Muscle layer of colon (tissue), 2 donors: Measurements from ENCODE around the gene RHBDL3.

Experiments used
- H3K27ac ChIP-seq: one replicate; pipeline ENCODE4 v1.7.0; 2013; ENCODE audit warnings: low read depth, mild to moderate bottlenecking, low read length, moderate library complexity
- H3K27me3 ChIP-seq, 2 donors: one replicate each; pipeline ENCODE4 v1.7.0; 2013; ENCODE audit warnings: low read length in 2 of 2, mild to moderate bottlenecking in 2 of 2; ENCODE audit not compliant: insufficient read depth in 2 of 2, control insufficient read depth in 1 of 2
- H3K36me3 ChIP-seq: one replicate; pipeline ENCODE4 v1.7.0; 2013; ENCODE audit warnings: mild to moderate bottlenecking, low read length; ENCODE audit not compliant: insufficient read depth
- H3K4me1 ChIP-seq: one replicate; pipeline ENCODE4 v1.7.0; 2013; ENCODE audit warnings: mild to moderate bottlenecking, low read length; ENCODE audit not compliant: insufficient read depth
- H3K4me3 ChIP-seq, 2 donors: one replicate each; pipeline ENCODE4 v1.7.0; 2013; ENCODE audit warnings: low read length in 2 of 2, low read depth in 1 of 2, mild to moderate bottlenecking in 1 of 2, moderate library complexity in 1 of 2
- H3K9ac ChIP-seq: one replicate; pipeline ENCODE4 v1.7.0; 2013; ENCODE audit warnings: low read length
- H3K9me3 ChIP-seq: one replicate; pipeline ENCODE4 v1.7.0; 2013; ENCODE audit warnings: mild to moderate bottlenecking, low read length
- donor health status: abdominal sarcoma.
- donor health status: Adenocarcinoma of cecum.

RHBDL3 gene

DNA sequence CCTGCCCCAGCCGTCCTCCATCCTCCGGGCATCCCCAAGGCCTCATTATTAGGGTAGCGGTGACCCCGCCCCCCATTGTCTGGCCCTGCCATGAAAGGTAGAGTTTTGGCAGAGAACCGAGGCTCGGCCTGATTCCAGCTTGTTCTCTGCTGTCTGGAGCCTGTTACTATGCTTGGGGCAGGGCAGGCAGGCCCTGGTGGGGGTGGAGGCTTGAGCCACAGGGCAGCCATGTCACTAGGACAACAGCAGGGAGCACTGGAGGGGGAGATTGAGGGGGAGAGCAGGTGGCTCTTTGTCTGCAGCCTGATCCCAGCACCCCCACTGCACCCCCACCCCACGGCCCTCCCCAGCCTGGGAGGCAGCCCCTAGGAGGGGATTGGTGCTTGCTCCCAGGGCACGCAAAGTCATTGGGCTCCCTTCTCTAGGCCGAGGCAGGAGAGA, 15.4 kb downstream of the RHBDL3 start:
- Histone ChIP-seq H3K36me3 (no peaks in the 10 kb centered on the region), H3K27me3 (peaks cover 0 to 7% of the 10 kb centered on the region in 2 donors), H3K9ac (no peak overlapping the region), H3K4me1 (no peaks in the 10 kb centered on the region), H3K4me3 (no peak overlapping the region), H3K27ac (no peak overlapping the region), H3K9me3 (no peaks in the 10 kb centered on the region)

DNA sequence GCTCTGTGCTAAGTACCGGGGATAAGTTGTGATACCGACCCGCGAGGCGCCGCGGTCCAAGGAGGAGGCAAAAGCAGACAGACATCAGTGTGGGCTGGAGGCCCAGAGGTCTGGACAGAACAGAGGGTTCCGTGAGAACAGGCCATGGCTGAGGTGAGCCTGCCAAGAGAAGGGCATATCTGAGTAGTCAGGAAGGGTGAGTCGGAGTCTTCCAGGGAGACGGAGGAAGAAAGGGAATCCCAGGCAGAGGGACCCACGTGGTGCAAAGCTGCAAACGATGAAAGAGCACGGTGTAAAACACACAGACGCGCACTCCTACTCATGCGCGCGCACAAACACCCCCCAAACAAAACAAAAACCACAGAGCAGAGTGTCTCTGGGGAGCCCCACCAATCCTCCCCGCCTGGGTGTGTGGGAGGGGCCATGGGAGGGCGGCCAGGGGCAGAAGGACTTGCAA, 18.1 kb downstream of the RHBDL3 start:
- no peaks in the 10 kb centered on the region for H3K36me3 ChIP-seq
- peaks cover 0 to 7% of the 10 kb centered on the region in 2 donors for H3K27me3 ChIP-seq
- no peak overlapping the region for H3K9ac ChIP-seq
- no peak overlapping the region for H3K27ac ChIP-seq
- no peaks in the 10 kb centered on the region for H3K9me3 ChIP-seq
- H3K4me1 ChIP-seq = no peaks in the 10 kb centered on the region
- H3K4me3 ChIP-seq = no peak overlapping the region

DNA sequence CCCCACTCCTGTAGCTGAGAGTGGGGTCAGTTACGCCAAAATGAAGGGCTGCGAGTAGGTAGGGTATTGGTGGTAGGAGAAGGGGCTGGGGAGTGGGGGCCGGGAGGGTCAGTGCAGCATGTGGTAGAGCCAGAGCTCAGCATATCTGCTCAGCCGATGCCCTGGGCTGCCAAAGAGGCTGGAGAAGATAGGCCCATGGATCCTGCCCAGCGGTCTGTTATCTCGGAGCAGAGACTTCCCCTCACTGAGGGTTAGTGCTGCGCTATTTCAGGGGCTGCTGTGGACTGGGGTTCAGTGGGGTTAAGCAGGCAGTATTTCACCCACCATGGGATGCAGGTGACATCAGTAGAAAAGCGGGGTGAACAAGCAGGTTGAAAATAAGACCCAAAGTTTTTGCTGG, 19.7 kb downstream of the RHBDL3 start:
- H3K27me3 ChIP-seq = peaks cover 0 to 7% of the 10 kb centered on the region in 2 donors
- no peak overlapping the region for H3K9ac ChIP-seq
- H3K36me3 ChIP-seq = no peaks in the 10 kb centered on the region
- H3K27ac ChIP-seq = no peak overlapping the region
- no peaks in the 10 kb centered on the region for H3K9me3 ChIP-seq
- H3K4me3 ChIP-seq = no peak overlapping the region
- H3K4me1 ChIP-seq = no peaks in the 10 kb centered on the region

DNA sequence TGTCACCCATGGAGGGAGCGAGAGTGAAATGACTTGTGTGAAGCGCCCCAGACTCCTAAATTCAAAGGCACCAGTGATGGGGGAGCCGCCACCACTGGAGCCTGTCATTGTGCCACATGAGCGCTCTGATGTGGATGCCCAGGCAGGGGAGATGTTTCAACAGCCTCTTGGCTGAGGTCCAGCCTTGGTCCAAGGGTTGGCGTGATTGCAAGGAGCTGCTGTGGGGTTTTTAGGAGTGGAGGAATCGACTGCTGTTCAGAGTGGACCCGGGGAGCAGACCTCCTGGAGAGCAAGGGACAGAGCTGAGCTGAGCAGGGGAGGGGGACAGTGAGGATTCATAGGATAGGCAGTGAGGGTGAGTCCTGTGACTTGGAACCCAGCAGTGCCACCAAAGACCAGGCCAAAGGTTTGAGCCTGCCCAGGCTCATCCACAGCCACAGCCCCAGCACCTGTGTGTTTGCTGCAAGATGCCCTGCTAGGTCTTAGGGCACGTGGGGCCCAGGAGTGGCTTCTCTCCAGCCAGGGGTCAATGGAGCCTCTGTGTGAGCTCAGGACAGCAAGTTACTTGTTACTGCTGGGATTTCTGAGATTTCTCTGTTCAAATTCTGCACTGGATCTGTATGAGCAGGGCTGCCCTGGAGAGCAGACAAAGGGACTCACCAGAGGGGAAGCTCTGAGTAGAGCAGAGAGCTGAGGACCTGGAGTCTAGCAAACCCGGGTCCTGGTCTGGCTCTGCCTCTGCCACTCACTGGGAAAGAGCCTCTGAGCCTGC, 20.3 kb downstream of the RHBDL3 start:
- Histone ChIP-seq H3K27ac (no peak overlapping the region), H3K4me1 (no peaks in the 10 kb centered on the region), H3K9me3 (no peaks in the 10 kb centered on the region), H3K36me3 (no peaks in the 10 kb centered on the region), H3K4me3 (no peak overlapping the region), H3K27me3 (peaks cover 0 to 7% of the 10 kb centered on the region in 2 donors), H3K9ac (no peak overlapping the region)

DNA sequence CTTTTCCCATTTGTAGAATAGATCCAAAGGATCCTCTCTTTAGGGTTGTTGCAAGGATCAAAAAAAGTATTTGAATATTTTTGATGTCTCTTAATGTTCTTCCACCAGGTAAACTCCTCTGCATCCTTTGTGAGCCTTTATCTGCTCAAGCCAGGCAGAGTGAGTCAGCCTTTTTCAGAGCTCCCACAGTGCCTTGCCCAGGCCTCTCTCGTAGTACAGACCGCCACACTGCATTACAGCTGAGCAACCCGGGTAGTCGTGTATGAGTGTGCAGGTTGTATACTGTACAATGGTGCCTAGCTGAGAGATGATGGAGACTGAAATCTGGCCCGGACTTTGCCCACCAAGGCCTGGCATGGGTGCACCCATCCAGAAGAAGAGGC, 20.9 kb downstream of the RHBDL3 start:
- Histone ChIP-seq H3K9me3 (no peaks in the 10 kb centered on the region), H3K36me3 (no peaks in the 10 kb centered on the region), H3K27ac (no peak overlapping the region), H3K9ac (no peak overlapping the region), H3K27me3 (peaks cover 0 to 7% of the 10 kb centered on the region in 2 donors), H3K4me1 (no peaks in the 10 kb centered on the region), H3K4me3 (no peak overlapping the region)

DNA sequence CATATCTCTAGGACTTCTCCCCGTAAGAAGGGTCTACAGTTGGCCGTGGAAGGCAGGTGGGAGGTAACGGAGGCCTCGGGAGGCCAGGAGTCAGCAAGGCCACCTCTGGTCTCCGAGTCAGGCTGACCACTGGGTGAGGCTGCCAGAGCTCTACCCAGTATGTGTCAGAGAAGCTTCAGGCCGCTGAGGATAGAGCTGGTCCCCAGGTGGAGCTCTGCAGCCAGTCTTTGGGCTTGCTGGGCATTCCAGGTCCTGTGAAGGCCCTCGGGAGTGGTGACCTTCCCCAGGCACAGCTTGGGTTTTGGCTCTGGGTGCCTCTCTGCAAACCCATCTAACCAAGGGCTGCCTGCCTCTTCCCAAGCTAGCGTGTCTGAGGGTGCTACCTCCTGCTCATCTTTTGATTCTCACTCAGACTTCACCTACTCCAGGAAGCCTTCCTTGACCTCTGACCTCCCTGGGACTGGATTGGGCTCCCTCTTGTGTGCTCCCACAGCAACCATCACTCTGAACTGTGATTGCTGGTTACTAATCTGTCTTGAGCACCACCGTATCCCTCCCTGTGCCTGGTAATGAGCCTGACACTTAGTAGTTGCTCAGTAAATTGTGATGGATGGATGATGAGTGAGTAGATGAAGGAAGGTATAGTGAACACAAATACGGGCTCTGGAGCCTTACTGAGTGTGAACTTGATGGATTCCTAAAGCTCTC, 22.3 kb downstream of the RHBDL3 start:
- Histone ChIP-seq H3K9ac (no peak overlapping the region), H3K4me3 (no peak overlapping the region), H3K36me3 (no peaks in the 10 kb centered on the region), H3K9me3 (no peaks in the 10 kb centered on the region), H3K4me1 (no peaks in the 10 kb centered on the region), H3K27ac (no peak overlapping the region), H3K27me3 (peaks cover 0 to 7% of the 10 kb centered on the region in 2 donors)

DNA sequence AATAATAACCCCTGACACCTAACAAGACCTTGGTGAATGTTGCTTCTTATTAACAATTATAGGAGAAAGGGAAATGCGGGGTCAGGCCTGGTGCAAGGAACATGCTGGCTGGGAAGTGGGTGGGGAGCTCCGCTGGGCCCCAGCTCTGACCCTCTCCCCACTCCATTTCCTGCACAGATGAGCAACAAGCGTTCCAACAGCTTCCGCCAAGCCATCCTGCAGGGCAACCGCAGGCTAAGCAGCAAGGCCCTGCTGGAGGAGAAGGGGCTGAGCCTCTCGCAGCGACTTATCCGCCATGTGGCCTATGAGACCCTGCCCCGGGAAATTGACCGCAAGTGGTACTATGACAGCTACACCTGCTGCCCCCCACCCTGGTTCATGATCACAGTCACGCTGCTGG, 23.0 kb downstream of the RHBDL3 start:
- no peak overlapping the region for H3K4me3 ChIP-seq

DNA sequence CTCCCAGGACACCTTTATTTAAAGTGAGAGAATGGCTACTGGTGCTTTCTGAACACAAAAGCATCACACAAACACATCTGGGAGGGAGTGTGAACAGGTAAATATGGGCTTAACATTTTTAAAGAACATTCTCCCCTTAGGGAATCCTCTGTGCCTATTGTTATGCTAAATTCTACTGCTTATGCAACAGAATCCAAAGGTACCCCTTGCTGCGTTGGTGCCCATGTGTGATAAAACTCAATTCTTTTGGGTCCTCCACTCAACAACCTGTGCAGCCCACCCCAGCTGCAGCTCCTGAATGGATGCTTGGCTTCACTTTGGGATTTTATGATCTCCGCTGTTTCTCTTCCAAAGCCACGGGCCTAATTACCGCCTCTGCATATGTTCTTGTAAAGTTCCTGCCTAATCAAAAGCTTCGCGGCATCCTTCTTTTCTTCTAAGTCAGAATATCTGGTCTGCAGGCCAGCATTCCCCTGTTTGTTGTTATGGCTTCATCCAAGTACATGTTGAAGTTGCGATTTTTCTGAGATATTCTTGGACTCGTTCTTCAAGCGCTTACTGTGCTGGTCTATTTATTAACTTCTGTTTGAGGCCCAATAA, 23.9 kb downstream of the RHBDL3 start:
- no peaks in the 10 kb centered on the region for H3K27me3 ChIP-seq
- H3K36me3 ChIP-seq = no peaks in the 10 kb centered on the region
- no peaks in the 10 kb centered on the region for H3K9me3 ChIP-seq
- no peak overlapping the region for H3K27ac ChIP-seq
- no peak overlapping the region for H3K9ac ChIP-seq
- no peak overlapping the region for H3K4me3 ChIP-seq
- H3K4me1 ChIP-seq = no peaks in the 10 kb centered on the region

More for the DNA sequence above, 23.0 kb downstream of the RHBDL3 start:
- no peak overlapping the region for H3K9ac ChIP-seq
- no peak overlapping the region for H3K27ac ChIP-seq
- H3K36me3 ChIP-seq = no peaks in the 10 kb centered on the region
- H3K9me3 ChIP-seq = no peaks in the 10 kb centered on the region
- H3K4me1 ChIP-seq = no peaks in the 10 kb centered on the region
- H3K27me3 ChIP-seq = peaks cover 0 to 7% of the 10 kb centered on the region in 2 donors

DNA sequence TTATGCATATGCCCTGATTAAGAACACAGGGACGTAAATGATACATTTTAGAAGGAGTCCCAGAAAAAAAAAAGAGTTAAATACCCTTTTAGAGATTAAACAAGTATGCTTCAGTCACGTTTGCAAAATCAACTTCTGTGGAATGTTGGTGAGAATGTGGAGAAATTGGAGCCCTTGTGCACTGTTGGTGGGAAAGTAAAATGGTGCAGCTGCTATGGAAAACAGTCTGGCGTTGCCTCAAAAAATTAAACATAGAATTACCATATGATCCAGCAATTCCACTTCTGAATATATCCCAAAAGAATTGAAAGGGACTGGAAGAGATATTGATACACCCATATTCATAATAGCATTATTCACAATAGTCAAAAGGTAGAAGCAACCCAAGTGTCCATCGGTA, 26.5 kb downstream of the RHBDL3 start:
- Histone ChIP-seq H3K36me3 (no peaks in the 10 kb centered on the region), H3K4me3 (no peak overlapping the region), H3K9ac (no peak overlapping the region), H3K9me3 (no peaks in the 10 kb centered on the region), H3K4me1 (no peaks in the 10 kb centered on the region), H3K27ac (no peak overlapping the region), H3K27me3 (no peaks in the 10 kb centered on the region)

DNA sequence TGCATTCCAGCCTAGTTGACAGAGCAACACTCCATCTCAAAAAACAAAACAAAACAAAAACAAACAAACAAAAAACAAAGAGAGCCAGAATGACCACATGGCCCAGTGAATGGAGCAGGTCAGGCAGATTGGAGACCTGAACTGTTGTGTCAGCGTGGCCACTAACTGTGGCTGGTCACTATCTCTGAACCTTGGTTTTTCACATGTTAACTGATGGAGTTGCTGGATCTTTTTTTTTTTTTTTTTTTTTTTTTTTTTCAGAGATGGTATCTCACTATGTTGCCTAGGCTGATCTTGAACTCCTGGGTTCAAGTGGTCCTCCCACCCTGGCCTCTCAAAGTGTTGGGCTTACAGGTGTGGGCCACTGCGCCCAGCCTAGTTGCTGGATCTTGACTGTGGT, 31.8 kb downstream of the RHBDL3 start:
- no peaks in the 10 kb centered on the region for H3K27me3 ChIP-seq
- H3K36me3 ChIP-seq = no peaks in the 10 kb centered on the region
- no peak overlapping the region for H3K4me3 ChIP-seq
- H3K27ac ChIP-seq = no peak overlapping the region
- no peak overlapping the region for H3K9ac ChIP-seq
- no peaks in the 10 kb centered on the region for H3K4me1 ChIP-seq
- H3K9me3 ChIP-seq = no peaks in the 10 kb centered on the region

DNA sequence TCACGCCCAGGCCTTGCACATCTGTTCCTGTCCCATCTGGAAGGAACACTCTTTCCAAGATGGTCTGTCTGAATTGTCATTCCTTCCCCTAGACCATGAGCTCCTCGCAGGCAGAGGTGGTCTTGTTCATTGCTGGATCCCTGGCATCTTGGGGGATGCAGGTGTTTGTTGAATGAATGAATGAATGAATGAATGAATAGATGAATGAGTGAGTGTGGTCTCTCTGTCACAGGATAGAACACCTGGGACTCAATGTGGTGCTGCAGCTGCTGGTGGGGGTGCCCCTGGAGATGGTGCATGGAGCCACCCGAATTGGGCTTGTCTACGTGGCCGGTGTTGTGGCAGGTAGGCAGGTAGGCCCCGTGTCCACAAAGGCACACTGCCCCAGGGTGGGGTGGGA, 32.2 kb downstream of the RHBDL3 start:
- Histone ChIP-seq H3K9me3 (no peaks in the 10 kb centered on the region), H3K36me3 (no peaks in the 10 kb centered on the region), H3K4me3 (no peak overlapping the region), H3K4me1 (no peaks in the 10 kb centered on the region), H3K27ac (no peak overlapping the region), H3K9ac (no peak overlapping the region), H3K27me3 (no peaks in the 10 kb centered on the region)
